Measurements from ENCODE around the gene DNHD1.

Gene DNHD1

GRCh38 chr11:6570691-6571427 is 73.8 kb downstream of the DNHD1 start:
- Mint-ChIP-seq H3K36me3 (peaks cover 34 to 41% of the 10 kb centered on the region in 2 donors), H3K4me3 (peak overlapping the region in 1 of 2 donors; percentile 23), H3K27ac (no peak overlapping the region), H3K27me3 (no peaks in the 10 kb centered on the region), H3K4me1 (peaks cover 0 to 3% of the 10 kb centered on the region in 2 donors), H3K9me3 (no peaks in the 10 kb centered on the region)
- ATAC-seq (replicated peaks) (no peak), DNase-seq (no peak)

- H3K27me3 Mint-ChIP-seq, result no peaks in the 10 kb centered on the region
- H3K36me3 Mint-ChIP-seq, result peaks cover 36 to 41% of the 10 kb centered on the region in 2 donors
- H3K9me3 Mint-ChIP-seq, result no peaks in the 10 kb centered on the region
- H3K4me1 Mint-ChIP-seq, result peaks cover 0 to 3% of the 10 kb centered on the region in 2 donors
- H3K27ac Mint-ChIP-seq, result no peak overlapping the region
- no peak overlapping the region for H3K4me3 Mint-ChIP-seq
- no peak for DNase-seq
- ATAC-seq (replicated peaks), result no peak
These were observed 74.4 kb downstream of the DNHD1 start for GRCh38 chr11:6571434-6572008.

GRCh38 chr11:6572215-6572614 is 75.1 kb downstream of the DNHD1 start:
- DNase-seq, result no peak
- H3K9me3 Mint-ChIP-seq, result no peaks in the 10 kb centered on the region
- H3K4me3 Mint-ChIP-seq, result no peak overlapping the region
- no peak for ATAC-seq (replicated peaks)
- peaks cover 37 to 41% of the 10 kb centered on the region in 2 donors for H3K36me3 Mint-ChIP-seq
- no peaks in the 10 kb centered on the region for H3K27me3 Mint-ChIP-seq
- peaks cover 0 to 7% of the 10 kb centered on the region in 2 donors for H3K4me1 Mint-ChIP-seq
- no peak overlapping the region for H3K27ac Mint-ChIP-seq

GRCh38 chr11:6574816-6575715 is 78.0 kb downstream of the DNHD1 start:
- no peak for ATAC-seq (replicated peaks)
- H3K27ac Mint-ChIP-seq, result no peak overlapping the region

GRCh38 chr11:6576471-6577373 is 79.6 kb downstream of the DNHD1 start:
- Mint-ChIP-seq H3K9me3 (no peaks in the 10 kb centered on the region), H3K4me3 (no peak overlapping the region), H3K4me1 (peaks cover 0 to 6% of the 10 kb centered on the region in 2 donors), H3K27me3 (no peaks in the 10 kb centered on the region), H3K27ac (no peak overlapping the region), H3K36me3 (peaks cover 38 to 42% of the 10 kb centered on the region in 2 donors)
- ATAC-seq (replicated peaks), result no peak
- no peak for DNase-seq

More at GRCh38 chr11:6574816-6575715, 78.0 kb downstream of the DNHD1 start:
- no peak for DNase-seq
- no peak overlapping the region for H3K4me3 Mint-ChIP-seq
- no peaks in the 10 kb centered on the region for H3K9me3 Mint-ChIP-seq
- no peaks in the 10 kb centered on the region for H3K27me3 Mint-ChIP-seq
- peaks cover 31 to 37% of the 10 kb centered on the region in 2 donors for H3K36me3 Mint-ChIP-seq
- H3K4me1 Mint-ChIP-seq, result peaks cover 0 to 6% of the 10 kb centered on the region in 2 donors

GRCh38 chr11:6578134-6578533 is 81.1 kb downstream of the DNHD1 start:
- Mint-ChIP-seq H3K4me1 (peaks cover 3 to 6% of the 10 kb centered on the region in 2 donors), H3K27ac (no peak overlapping the region), H3K27me3 (no peaks in the 10 kb centered on the region), H3K4me3 (no peak overlapping the region), H3K36me3 (peaks cover 37 to 43% of the 10 kb centered on the region in 2 donors), H3K9me3 (peaks cover 6 to 8% of the 10 kb centered on the region in 2 donors)
- peak in 1 of 2 donors; percentile 38 for ATAC-seq (replicated peaks)
- no peak for DNase-seq

GRCh38 chr11:6579681-6580080 is 82.6 kb downstream of the DNHD1 start:
- H3K27me3 Mint-ChIP-seq, result no peaks in the 10 kb centered on the region
- DNase-seq (no peak), ATAC-seq (replicated peaks) (no peak)
- peaks cover 50 to 58% of the 10 kb centered on the region in 2 donors for H3K36me3 Mint-ChIP-seq
- peaks cover 6% of the 10 kb centered on the region in 2 donors for H3K4me1 Mint-ChIP-seq
- peaks cover 11 to 20% of the 10 kb centered on the region in 2 donors for H3K9me3 Mint-ChIP-seq
- no peak overlapping the region for H3K27ac Mint-ChIP-seq
- H3K4me3 Mint-ChIP-seq, result no peak overlapping the region

- ATAC-seq (replicated peaks), result no peak
- H3K27me3 Mint-ChIP-seq, result no peaks in the 10 kb centered on the region
- no peak overlapping the region for H3K4me3 Mint-ChIP-seq
- peaks cover 0 to 6% of the 10 kb centered on the region in 2 donors for H3K4me1 Mint-ChIP-seq
- no peak for DNase-seq
- peaks cover 58 to 65% of the 10 kb centered on the region in 2 donors for H3K36me3 Mint-ChIP-seq
- no peak overlapping the region for H3K27ac Mint-ChIP-seq
- peaks cover 14 to 22% of the 10 kb centered on the region in 2 donors for H3K9me3 Mint-ChIP-seq
These were observed 86.5 kb downstream of the DNHD1 start for GRCh38 chr11:6583584-6583983.

GRCh38 chr11:6584528-6584927 is 87.4 kb downstream of the DNHD1 start:
- Mint-ChIP-seq H3K4me3 (no peak overlapping the region), H3K27ac (no peak overlapping the region), H3K9me3 (peaks cover 14 to 22% of the 10 kb centered on the region in 2 donors), H3K27me3 (no peaks in the 10 kb centered on the region), H3K4me1 (peaks cover 0 to 6% of the 10 kb centered on the region in 2 donors), H3K36me3 (peaks cover 56 to 63% of the 10 kb centered on the region in 2 donors)
- ATAC-seq (replicated peaks) (no peak), DNase-seq (no peak)

- no peak overlapping the region for H3K4me3 Mint-ChIP-seq
- H3K9me3 Mint-ChIP-seq, result peaks cover 14 to 22% of the 10 kb centered on the region in 2 donors
- ATAC-seq (replicated peaks), result no peak
- H3K4me1 Mint-ChIP-seq, result peaks cover 0 to 6% of the 10 kb centered on the region in 2 donors
- no peak for DNase-seq
- no peaks in the 10 kb centered on the region for H3K27me3 Mint-ChIP-seq
- H3K27ac Mint-ChIP-seq, result no peak overlapping the region
- peaks cover 39 to 56% of the 10 kb centered on the region in 2 donors for H3K36me3 Mint-ChIP-seq
These were observed 89.6 kb downstream of the DNHD1 start for GRCh38 chr11:6586434-6587359.

GRCh38 chr11:6587360-6587953 is 90.4 kb downstream of the DNHD1 start:
- peaks cover 35 to 56% of the 10 kb centered on the region in 2 donors for H3K36me3 Mint-ChIP-seq
- H3K9me3 Mint-ChIP-seq, result peaks cover 12 to 18% of the 10 kb centered on the region in 2 donors
- H3K4me1 Mint-ChIP-seq, result peaks cover 0 to 9% of the 10 kb centered on the region in 2 donors
- no peaks in the 10 kb centered on the region for H3K27me3 Mint-ChIP-seq
- no peak overlapping the region for H3K27ac Mint-ChIP-seq
- ATAC-seq (replicated peaks) (no peak), DNase-seq (no peak)
- H3K4me3 Mint-ChIP-seq, result no peak overlapping the region

GRCh38 chr11:6588018-6588417 is 90.9 kb downstream of the DNHD1 start:
- H3K27ac Mint-ChIP-seq, result no peak overlapping the region
- peaks cover 0 to 10% of the 10 kb centered on the region in 2 donors for H3K4me1 Mint-ChIP-seq
- no peak overlapping the region for H3K4me3 Mint-ChIP-seq
- DNase-seq (no peak), ATAC-seq (replicated peaks) (no peak)
- no peaks in the 10 kb centered on the region for H3K27me3 Mint-ChIP-seq
- H3K9me3 Mint-ChIP-seq, result peaks cover 9 to 15% of the 10 kb centered on the region in 2 donors
- H3K36me3 Mint-ChIP-seq, result peaks cover 33 to 56% of the 10 kb centered on the region in 2 donors
